Measurements from ENCODE around the gene BBS5. TPM values are rescaled to one million over a fixed set of nuclear protein-coding genes. Genes with fewer than 3 reads are reported as not detected.

BBS5 gene
- total RNA-seq, 1 experiment from 2014 or later: 0.55 TPM

DNA sequence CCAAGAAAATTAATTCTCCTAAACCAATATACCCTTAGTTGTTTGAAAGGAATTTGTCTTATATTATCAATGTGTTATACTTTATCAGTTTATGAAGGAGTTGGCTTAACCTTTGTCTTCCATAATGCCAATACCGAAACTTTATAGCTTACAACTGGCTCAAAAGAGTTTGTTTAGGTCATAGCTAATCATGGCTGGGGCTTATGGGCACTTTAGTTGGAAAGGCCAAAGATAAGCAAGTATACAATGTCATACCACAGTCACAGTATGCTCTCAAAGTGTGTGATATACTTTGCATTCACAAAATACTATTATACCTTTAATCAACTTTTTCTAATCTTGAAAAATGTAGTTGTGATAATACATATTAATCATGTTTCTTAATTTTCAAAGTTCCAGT is 32.5 kb downstream of the BBS5 start:
- Histone ChIP-seq H2BK15ac (ENCODE audit: low read depth, low read length) (no peak overlapping the region), H3K56ac (ENCODE audit: insufficient read length, low read depth, low read length) (no peak overlapping the region), H3K27me3 (ENCODE audit: insufficient read depth, low read length) (no peaks in the 10 kb centered on the region), H4K91ac (ENCODE audit: insufficient read length, low read depth, low read length) (no peak overlapping the region), H3K23me2 (ENCODE audit: insufficient read length, low read depth, low read length, poor library complexity, severe bottlenecking) (no peaks in the 10 kb centered on the region), H3K4me2 (ENCODE audit: insufficient read depth, insufficient read length, low read length) (no peak overlapping the region), H3K23ac (ENCODE audit: insufficient read length, low read depth, low read length) (no peak overlapping the region), H3K79me1 (ENCODE audit: insufficient read depth, low read depth, low read length, poor library complexity, severe bottlenecking) (no peaks in the 10 kb centered on the region), H2AFZ (ENCODE audit: low read length) (no peak overlapping the region), H3K9ac (ENCODE audit: extremely low read depth, insufficient read length, low read length) (no peak overlapping the region), H4K5ac (ENCODE audit: insufficient read length, low read depth, low read length) (no peak overlapping the region), H2BK120ac (ENCODE audit: low read depth, low read length, poor library complexity, severe bottlenecking) (no peak overlapping the region), H3K18ac (ENCODE audit: insufficient read length, low read depth, low read length) (no peak overlapping the region), H3T11ph (ENCODE audit: low read length) (no peak overlapping the region), H2BK20ac (ENCODE audit: low read depth, low read length, poor library complexity, severe bottlenecking) (no peak overlapping the region), H2BK12ac (ENCODE audit: insufficient read length, low read depth, low read length) (no peak overlapping the region), H3K14ac (ENCODE audit: insufficient read depth, low read length) (no peak overlapping the region), H2AK5ac (ENCODE audit: insufficient read length, low read length) (no peak overlapping the region), H3K9me3 (ENCODE audit: control insufficient read depth, low read depth, low read length) (no peaks in the 10 kb centered on the region), H3K4ac (ENCODE audit: low read depth, low read length) (no peak overlapping the region), H3K27ac (ENCODE audit: insufficient read length, low read depth, low read length) (no peak overlapping the region), H2BK5ac (ENCODE audit: insufficient read length, low read length) (no peak overlapping the region), H3K79me2 (ENCODE audit: insufficient read depth, low read length) (no peaks in the 10 kb centered on the region), H3K4me1 (ENCODE audit: insufficient read depth, low read length) (no peaks in the 10 kb centered on the region), H4K8ac (replicated peaks; ENCODE audit: insufficient read length, low read depth, low read length) (no peak overlapping the region), H4K20me1 (ENCODE audit: control insufficient read depth, insufficient read depth, insufficient read length) (no peaks in the 10 kb centered on the region)
- H3K9me3 Mint-ChIP-seq: no peaks in the 10 kb centered on the region
- DNase-seq: no peak
- WGBS (ENCODE audit: extremely low coverage, insufficient read length, low lambda C conversion rate): no CpG with 5 or more reads among the region's 1 CpG
- no peaks in the 10 kb centered on the region; the same call in 1 of the 2 replicates for H3K27me3 Mint-ChIP-seq (ENCODE audit: low read depth)
- TF ChIP-seq, protein P1, sequence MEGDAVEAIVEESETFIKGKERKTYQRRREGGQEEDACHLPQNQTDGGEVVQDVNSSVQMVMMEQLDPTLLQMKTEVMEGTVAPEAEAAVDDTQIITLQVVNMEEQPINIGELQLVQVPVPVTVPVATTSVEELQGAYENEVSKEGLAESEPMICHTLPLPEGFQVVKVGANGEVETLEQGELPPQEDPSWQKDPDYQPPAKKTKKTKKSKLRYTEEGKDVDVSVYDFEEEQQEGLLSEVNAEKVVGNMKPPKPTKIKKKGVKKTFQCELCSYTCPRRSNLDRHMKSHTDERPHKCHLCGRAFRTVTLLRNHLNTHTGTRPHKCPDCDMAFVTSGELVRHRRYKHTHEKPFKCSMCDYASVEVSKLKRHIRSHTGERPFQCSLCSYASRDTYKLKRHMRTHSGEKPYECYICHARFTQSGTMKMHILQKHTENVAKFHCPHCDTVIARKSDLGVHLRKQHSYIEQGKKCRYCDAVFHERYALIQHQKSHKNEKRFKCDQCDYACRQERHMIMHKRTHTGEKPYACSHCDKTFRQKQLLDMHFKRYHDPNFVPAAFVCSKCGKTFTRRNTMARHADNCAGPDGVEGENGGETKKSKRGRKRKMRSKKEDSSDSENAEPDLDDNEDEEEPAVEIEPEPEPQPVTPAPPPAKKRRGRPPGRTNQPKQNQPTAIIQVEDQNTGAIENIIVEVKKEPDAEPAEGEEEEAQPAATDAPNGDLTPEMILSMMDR (conservative IDR thresholded peaks at IDR 0.05): no peak
- H3K4me1 Mint-ChIP-seq: peaks cover 10 to 14% of the 10 kb centered on the region in 2 experiments
- no peak overlapping the region for H3K27ac Mint-ChIP-seq
- no peaks in the 10 kb centered on the region for H3K36me3 Mint-ChIP-seq (ENCODE audit: insufficient read depth in 1 of 3, low read depth in 3 of 3)
- no peak overlapping the region for H3K4me3 Mint-ChIP-seq
